Stimulated activated CD8-positive, alpha-beta memory T cell treated with anti-CD3 and anti-CD28 coated beads, Interleukin-15, amount 100 ng/mL, for 4 hours (primary cell): ENCODE data around the gene FCRL6.

Experiments
- DNase-seq, 2 donors: peaks; one replicate each; pipeline ENCODE4 v3.0.0-alpha.2; 2020; ENCODE audit warnings: low read depth in 2 of 2

The FCRL6 gene

DNA sequence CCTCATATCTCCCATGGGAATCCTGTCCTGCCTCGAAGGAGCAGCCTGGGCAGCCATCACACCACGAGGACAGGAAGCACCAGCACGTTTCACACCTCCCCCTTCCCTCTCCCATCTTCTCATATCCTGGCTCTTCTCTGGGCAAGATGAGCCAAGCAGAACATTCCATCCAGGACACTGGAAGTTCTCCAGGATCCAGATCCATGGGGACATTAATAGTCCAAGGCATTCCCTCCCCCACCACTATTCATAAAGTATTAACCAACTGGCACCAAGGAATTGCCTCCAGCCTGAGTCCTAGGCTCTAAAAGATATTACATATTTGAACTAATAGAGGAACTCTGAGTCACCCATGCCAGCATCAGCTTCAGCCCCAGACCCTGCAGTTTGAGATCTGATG is 33.2 kb downstream of the FCRL6 start:
- DNase-seq, result no peak

DNA sequence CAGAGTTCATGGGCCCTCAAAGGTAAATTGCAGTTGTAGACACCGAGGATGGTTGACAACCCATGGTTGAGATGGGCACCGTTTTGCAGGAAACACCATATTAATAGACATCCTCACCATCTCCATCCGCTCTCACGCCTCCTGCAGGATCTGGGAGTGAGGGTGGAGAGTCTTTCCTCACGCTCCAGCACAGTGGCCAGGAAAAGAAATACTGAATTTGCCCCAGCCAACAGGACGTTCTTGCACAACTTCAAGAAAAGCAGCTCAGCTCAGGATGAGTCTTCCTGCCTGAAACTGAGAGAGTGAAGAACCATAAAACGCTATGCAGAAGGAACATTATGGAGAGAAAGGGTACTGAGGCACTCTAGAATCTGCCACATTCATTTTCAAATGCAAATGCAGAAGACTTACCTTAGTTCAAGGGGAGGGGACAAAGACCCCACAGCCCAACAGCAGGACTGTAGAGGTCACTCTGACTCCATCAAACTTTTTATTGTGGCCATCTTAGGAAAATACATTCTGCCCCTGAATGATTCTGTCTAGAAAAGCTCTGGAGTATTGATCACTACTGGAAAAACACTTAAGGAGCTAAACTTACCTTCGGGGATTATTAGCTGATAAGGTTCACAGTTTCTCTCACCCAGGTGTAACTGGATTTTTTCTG is 33.8 kb downstream of the FCRL6 start:
- no peak for DNase-seq

DNA sequence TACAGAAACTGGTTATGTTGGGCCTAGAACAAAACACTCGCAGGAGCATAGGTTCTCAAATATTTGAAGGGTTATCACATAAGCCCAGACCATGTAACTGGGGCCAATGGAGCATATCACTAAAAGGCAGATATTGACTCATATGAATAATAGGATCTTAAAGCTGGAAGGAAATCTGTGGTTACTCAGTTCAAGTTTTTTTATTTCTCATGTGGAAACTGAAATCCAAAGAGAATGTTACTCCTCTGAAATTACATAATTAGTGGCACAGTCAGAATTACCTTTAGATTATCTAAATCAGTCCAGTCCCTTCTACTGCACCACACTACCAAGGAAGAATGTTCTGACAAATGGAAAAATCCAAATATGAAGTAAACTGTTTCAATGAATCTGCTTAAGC is 36.6 kb downstream of the FCRL6 start:
- DNase-seq, result no peak

DNA sequence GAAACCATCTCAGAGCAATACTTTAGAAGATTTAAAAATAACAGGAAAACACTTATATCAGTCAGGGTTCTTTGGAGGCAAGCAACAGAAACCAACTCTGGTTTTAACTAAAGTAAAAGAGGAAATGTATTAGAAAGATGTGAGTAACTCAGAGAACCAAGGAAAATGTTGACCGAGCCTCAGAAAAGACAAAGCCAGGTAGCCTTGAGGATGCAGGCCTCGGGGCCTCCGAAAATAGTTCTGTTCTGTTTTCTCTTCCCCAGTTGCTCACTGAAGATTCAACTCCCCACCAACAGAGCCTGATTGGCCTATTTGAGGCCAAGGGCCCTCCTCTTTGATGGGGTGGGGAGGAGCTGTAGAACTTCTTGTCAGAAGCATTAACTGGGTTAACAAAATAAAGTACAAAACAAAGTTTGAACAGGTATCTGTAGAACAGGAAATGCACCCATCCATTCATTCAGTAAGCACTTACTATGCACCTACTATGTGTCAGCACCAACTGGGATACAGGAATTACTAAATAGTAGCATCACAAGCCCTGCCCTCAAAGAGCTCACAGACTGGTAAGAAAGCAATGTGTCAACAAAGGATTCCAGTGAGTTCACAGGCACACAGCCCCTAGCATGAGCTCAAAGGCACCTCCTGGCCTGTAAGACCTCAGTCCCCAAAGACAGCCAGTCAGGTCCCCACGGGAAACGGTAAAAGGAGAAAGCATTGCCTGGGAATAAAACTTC is 37.1 kb downstream of the FCRL6 start:
- no peak for DNase-seq

DNA sequence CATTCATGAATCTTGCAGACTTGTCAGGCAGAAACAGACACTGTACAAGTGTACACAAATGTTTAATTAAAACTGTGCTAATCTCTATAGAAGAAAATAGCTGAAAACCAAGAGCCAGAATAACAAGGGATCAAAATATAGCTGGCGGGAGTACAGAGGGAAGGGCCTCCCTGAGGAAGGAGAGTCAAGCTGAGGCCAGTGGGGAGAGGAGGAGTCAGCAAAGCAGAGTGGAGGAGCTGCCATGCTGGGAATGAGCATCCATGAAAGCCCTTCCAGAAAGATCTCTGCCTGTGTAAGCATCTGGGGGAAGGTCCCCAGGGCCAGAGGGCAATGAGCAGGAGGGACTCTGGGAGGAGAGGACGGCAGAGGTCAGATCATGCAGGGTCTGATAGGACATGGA is 39.6 kb downstream of the FCRL6 start:
- DNase-seq, result no peak

DNA sequence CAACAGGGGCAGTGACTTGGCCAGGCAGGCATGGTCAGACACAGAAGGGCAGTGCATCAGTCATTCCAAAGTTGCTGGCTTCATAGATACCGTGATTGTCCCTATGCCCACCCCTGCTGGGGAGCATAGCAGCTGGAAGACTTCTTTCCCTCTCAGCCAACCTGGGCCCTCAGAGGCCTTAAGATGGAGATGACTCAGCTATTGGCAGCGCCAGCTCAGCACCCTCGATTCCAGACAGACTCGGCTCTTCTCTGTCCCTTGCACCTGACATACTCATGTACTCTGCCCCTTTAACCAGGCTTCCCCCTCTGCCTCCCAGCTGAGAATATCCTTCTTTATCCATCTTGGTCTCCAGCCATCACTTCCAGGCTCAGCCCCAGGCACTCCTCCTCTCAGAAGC is 41.3 kb downstream of the FCRL6 start:
- DNase-seq, result no peak

DNA sequence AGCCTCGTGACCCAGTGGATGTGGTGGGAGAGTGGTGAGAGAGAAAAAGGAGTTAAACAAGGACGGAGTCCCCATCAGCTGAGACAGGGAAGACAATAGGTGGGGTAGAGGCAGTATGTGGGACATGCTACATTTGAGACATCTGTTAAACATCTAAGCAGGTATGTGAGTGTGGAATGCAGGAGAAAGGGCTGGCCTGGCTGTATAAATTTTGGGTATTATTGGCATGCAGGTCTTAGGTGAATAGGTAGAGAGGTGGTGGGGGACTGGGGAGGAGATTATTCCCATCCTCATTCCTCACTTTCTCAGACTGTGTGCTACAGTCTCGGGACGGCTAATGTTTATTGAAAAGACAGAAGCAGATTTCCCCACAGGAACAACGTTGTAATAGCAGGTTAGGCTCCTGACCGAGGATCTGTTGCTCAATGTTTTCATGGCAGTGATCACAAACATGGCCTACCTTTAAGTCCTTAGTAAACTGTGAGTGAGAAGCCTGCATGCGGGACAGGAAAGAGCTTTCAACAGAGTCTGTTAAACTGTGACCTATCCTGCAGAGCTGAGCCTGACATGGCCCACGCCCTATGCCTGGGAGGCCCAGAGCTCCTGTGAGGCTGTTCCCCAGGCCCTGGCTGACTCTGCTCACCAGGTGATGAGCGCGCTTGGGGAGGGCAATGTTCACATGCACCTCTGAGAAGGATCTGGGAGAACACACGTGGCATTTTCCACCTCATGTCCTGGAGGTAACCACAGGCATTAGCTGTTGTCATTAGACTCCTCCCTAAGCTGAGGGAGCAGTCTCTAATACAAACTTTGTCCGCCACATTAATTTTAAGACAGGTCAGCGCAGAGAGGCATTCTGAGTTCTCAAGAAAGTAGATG is 43.8 kb downstream of the FCRL6 start:
- no peak for DNase-seq

DNA sequence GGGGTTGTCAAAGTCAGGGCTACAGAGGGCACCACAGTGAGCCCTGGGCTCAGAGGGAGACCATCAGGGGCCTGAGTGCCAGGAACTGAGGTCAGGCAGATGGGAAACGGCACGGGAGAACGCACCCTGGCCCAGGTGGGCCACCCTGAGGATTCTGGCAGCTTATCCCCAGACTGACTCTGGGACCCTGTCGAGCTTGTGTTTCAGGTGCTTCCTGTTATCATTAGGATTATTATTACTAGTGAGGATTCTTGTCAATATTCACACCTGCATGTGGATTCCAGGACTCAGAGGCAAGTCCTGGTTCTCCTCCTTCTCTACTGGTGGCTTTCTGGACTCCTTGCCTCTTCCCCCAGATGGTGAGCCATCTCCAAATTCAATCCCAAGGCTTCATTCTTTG is 45.1 kb downstream of the FCRL6 start:
- DNase-seq, result no peak

DNA sequence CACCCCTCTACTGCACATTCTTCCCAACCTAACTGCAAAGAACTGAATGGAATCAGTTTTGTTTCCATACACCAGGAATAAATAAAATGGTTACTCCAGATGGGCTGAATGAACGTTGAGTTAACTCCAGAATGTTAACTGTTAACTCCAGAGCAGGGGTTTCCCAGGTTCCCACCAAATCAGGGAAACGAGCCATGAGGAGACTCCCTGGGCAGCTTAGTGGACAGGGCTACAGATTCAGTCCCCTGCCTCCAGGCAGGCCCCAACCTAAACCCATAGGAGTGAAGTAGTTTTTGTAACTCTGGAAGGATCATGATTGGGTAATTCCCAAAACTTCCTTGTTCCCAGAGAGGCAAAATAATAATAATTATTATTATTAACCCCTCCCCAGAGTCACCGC is 46.2 kb downstream of the FCRL6 start:
- DNase-seq, result no peak

DNA sequence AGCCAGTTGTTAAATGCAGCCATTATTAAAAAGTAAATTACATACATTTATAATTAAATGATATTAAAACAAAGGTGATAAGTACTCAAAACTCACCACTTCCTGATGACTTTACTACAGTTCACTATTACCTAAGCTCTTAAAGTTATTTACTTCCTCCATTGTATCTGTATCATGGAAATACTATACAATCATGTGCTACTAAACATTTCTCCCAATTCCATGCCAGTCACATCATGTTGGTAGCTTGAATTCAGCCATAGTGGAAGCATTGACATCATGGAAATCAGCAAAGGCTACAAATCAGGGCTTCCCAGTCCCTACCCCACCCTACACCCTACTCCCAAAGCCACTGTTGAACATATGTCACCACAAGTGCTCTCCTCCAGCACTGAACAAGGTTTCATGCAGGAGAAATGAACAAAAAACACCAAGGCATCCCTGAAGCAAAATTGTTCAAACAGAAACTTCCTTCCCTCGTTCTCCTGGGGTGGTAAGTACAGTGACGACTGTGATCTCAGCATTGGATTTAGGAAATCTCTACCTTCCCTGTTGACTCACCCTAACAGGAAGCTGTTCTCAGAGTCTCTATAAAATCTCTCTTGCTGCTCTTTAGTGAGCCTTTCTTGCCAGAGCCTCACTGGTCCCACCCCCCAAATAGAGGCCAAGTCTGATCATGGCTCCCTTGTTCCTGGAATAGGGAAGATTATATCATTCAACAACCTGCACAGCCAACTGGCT is 47.6 kb downstream of the FCRL6 start:
- no peak for DNase-seq

DNA sequence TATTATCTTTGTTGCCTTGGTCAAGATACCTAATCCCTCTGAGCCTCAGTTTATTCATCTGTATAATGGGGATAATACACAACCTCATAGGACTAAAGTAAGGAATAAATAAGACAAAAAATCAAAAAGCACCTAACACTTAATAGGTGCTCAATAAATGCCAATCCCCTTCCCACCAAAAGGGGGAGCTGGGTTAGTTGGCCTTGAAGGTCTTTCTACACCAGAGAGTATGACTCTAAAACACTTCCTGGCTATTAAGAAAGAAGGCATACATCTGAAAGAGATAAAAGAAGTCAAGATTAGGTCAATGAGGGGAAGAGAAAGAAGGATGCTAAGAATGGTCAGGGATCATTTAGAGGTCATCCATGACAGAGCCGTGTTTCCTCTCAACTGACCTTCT is 49.2 kb downstream of the FCRL6 start:
- no peak for DNase-seq

DNA sequence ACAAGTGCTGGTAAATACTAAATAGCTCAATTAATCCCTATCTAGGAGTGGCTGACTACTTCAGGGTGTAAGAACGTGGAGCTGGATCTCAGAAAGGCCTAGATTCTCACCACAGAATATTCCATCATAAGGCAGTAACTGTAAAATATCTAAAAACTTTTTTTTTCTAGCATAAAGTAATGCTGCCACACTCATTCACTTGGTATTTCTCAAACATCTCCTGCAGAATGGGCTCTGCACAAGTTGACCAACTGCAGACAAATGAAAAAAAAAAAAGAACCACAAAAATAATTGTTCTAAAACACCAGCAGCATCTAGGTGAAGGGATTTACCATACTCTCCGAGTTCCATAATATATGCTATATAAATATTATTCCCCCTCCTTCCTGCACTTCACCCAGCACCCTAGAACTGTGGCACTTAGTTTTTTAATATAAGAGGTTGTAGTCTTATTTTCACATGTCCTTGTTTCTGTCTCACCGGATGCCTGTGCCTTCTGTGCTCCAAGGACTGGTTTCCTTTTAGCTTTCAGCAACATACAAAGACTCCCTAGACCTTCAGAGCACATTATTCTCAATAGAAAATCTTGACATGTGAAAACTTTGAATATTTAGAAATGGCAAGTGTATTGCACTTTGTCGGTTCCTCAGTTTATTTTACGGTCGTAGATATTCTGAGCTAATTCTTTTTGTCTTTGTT is 51.4 kb downstream of the FCRL6 start:
- no peak for DNase-seq

DNA sequence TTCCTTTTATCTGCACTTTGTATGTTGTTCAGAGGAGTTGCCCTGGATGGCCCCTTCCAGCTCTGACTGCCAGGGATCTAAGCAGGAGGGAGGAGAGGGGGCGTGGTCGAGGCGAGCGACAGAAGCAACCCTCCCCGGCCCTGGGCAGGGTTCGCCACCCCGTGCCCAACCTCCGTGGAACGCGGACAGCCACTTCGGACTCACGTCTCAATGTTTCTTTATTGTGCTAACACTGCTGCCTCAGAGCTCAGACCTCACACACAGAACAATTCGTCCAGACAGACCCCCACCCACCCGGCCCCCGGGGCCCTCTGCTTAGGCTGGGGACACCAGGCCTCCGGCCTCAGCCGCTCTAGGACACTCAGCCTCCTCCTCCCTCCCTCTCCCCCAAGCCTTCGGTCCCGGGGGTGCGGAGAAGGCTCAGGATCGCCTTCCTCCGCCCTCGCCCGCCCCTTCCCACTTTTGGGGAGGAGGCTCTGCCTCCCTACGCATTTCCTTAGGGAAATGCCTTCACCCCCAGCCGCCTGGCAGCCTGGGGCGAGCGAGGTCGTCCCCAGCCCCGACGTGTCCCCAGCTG is 52.0 kb downstream of the FCRL6 start:
- no peak for DNase-seq

DNA sequence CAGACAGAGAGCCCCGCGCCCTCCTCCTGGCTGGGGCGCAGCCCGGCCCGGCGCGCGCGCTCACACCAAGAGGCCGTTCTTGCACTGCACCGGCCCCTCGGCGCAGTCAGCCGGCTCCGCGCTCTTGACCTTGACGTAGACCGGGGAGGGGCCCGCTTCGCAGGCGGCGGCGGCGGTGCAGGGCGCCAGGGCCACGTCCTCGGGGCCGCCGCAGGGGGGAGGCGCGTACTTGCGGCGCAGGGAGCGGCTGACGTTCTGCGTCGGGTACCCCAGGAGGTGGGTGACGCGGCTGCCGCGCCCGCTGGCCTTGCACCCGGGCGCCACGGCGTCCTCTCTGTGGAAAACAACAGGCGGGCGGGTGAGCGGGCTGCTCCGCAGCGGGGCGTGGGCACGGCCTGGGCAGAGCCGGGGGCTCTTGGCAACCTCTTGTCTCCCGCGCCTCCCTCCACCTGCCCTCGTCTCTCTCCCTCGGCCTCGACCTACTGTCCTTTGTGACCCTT is 52.6 kb downstream of the FCRL6 start:
- peak; percentile 38 to 52 for DNase-seq

DNA sequence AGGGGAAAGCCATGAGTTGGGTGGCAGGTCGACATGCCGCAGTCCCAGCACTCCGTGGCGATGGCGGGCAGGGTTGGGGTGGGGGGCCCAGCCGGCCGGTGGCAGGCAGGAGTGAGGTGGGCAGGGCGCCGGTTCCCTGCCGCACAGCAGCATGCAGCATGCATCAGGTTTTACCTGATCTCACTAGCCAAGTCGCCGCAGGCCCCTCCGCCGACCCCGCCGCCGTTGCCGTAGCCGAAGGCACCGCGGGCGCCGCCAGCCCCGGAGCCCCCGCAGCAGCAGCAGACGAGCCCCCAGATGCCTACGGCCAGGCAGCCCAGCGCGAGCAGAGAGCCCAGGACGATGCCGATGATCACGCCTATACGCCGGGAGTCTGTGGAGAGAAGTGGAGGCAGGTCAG is 53.5 kb downstream of the FCRL6 start:
- no peak for DNase-seq

DNA sequence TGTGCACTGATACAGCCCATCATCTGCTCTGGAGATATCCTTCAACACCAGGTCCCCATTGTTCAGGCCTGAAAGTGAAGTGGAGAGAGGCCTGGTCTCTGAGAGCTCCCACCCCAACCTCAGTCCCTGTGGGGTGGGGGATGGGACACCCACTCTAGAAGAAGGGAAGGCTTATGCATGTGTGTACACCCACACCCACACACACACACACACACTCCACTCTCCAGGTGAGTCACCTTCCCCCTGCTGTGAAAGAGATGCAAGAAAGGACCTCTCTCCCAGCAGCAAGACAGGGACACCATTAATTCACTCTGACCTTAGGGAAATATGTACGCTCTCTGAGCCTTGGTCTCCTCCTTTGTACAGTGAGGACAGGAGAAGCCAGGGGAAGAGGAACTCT is 54.4 kb downstream of the FCRL6 start:
- DNase-seq, result no peak

DNA sequence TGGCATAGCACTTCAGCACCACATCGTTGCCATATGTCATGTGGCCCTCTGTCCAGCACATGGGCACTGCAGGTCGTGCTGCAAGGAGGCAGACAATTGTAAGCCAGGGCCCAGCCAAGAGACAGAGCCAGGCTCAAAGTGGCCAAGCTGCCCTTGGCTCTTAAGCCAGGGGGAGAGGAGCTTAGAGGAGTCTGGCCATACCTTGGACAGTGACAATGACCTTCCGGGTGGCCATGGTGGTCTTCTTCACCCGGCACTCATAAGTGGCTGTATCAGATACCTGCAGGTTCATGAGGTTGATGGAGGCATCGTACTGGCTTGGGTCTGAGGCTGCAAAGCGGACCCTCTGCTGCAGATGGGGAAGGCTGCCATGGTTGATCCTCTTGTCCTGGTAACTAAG is 55.7 kb downstream of the FCRL6 start:
- no peak for DNase-seq

DNA sequence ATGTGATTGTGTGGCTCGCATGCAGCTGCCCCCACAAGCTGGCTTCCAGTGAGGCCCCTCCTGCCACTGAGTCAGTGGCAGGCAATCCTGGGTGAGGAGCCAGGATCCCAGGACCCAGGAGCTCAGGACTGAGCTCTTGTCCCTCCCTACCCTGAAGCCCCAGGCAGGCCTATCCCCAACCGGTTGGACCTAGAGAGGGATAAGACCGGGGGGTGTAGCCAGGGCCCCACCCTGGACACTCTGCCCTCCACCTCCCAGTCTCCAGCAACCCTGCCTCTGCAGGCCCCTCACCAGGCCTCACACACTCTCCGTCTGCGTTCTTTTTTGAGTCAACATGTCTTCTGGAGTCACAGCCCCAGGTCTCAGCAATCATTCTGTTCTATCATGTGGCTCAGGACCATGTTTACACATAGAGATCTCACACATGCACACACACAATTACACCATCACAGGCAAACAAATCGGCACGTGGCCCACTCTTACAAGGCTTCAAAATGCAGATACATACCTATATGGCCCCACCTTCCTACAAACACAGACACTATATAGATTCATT is 57.7 kb downstream of the FCRL6 start:
- no peak for DNase-seq

DNA sequence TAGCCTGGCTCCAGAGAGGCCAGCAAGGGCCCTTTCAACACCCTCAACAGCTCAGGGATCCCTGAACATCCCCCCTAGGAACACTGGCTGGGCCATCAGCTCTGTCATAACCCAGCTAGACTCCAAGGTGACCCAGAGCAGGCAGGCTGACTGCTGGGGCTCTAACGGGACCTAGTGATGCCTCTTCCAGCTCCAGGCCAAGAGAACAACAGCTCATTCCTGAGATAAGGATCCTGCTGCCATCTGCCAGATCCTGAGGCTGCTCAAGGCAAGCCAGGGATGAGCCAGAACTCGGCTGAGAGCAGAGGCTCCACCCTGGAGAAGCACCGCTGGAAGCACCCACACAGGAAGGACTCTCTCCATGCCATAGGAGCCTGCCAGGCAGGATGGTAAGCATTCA is 58.3 kb downstream of the FCRL6 start:
- no peak for DNase-seq

DNA sequence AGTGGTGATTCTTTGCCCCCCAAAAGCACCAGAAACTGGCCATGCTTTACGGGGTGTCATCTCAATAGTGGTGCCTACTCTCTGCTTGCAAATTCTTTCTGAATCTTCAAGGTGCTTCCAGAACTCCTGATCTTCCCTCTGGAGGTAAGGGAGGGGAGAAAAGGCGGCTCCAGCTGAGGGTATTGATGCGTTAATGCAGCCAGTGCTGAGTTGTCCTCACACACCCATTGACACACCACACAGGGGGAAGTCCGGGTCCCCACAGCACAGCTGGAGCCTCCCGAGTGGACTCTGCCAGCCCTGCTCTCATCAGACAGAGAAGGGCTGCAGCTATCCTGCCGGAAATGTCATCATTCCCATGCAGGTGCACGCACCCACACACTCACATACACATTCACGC is 59.1 kb downstream of the FCRL6 start:
- no peak for DNase-seq

DNA sequence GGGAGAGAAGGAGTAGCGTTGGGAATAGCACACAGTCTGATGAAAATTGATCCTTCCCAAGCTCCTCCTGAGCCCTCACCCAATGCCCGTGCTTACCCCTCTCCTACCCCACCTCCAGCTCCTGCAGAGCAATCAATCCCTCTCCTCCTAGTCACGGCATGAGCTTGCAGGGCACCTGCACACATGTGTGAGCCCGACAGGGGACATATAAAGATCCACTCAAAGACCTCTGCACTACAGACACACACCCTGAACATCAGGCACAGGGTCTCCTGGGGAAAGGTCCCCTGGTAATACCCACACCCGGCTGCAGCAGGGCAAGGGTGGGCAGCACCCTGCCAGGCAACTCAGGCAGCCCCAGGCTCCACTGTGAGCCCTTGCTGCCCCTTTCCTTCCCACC is 59.9 kb downstream of the FCRL6 start:
- no peak for DNase-seq
